ENCODE results near the gene RYR1.
"Not testable (repeated sequence)": the region's sequence is repeated elsewhere in the genome, so short reads cannot be mapped to it uniquely, and the experiment has no call there.

The RYR1 gene

DNA sequence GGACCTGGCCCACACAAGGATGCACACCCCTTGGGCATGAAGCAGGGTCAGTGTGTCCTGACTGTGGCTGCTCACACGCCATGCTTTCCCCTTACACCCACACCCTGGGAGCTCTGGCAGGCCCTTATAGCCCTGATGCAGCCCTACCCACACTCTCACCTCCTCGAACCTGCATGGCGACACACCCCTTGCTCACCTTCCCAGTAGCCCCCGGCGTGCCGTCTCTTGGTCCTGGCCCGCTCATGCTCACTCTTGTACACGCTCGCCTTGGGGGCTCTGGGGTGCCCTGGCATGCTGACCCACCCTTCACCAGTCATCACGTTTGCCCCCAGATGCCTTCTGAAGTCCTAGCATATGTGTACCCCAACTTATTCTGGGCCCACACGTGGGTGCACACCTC, 128.2 kb downstream of the RYR1 start:
- peak; percentile 5 for DNase-seq (ENCODE audit: low spot score)

- DNase-seq (ENCODE audit: low spot score), result peak; percentile 3
These were observed 128.6 kb downstream of the RYR1 start for GRCh38 chr19:38562096-38562495.

- DNase-seq (ENCODE audit: low spot score), result no peak
These were observed 130.0 kb downstream of the RYR1 start for GRCh38 chr19:38563475-38563874.

DNA sequence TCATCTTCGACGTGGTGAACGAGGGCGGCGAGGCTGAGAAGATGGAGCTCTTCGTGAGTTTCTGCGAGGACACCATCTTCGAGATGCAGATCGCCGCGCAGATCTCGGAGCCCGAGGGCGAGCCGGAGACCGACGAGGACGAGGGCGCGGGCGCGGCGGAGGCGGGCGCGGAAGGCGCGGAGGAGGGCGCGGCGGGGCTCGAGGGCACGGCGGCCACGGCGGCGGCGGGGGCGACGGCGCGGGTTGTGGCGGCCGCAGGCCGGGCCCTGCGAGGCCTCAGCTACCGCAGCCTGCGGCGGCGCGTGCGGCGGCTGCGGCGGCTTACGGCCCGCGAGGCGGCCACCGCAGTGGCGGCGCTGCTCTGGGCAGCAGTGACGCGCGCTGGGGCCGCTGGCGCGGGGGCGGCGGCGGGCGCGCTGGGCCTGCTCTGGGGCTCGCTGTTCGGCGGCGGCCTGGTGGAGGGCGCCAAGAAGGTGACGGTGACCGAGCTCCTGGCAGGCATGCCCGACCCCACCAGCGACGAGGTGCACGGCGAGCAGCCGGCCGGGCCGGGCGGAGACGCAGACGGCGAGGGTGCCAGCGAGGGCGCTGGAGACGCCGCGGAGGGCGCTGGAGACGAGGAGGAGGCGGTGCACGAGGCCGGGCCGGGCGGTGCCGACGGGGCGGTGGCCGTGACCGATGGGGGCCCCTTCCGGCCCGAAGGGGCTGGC, 131.6 kb downstream of the RYR1 start:
- peak; percentile 30 for DNase-seq (ENCODE audit: low spot score)

GRCh38 chr19:38565691-38566105, 132.2 kb downstream of the RYR1 start:
- no peak for DNase-seq (ENCODE audit: low spot score)

DNA sequence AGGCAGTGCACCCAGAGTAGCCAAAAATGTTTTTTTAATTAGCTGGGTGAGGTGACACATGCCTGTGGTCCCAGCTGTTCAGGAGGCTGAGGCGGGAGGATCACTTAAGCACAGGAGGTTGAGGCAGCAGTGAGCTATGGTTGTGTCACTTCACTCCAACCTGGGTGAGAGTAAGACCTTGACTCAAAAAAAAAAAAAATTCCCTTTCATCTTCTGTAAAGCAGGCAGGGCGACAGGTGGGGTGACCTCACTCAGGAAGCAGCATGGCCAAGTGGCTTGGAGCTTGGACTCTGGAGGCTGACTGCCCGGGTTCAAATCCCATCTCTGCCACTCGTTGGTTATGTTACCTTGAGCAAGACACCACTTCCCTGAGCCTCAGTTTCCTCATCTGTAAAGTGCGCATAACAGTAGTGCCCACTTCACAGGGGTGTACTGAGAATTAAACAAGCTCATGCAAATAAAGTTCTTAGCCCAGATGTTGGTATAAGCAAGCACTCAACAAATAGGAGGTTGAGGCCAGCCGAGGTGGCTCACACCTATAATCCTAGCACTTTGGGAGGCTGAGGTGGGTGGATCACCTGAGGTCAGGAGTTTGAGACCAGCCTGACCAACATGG, 136.0 kb downstream of the RYR1 start:
- no peak for DNase-seq (ENCODE audit: low spot score)

DNA sequence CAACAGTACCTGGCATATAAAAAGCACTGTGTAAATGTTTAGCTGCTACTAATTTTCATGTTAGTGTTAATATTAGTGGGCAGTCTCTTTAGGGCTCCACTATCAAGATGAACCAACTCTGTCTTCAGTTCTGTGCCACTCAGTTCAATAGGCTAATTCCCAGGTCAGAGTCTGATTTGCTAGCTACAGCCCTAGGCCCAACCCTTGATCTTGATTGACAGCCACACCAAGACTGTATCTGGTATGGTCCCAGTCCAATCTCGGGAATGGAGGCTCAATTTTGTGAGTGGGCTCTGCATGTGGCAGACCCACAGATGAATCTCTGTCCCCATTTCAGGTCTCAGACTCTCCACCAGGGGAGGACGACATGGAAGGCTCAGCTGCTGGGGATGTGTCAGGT, 138.2 kb downstream of the RYR1 start:
- DNase-seq (ENCODE audit: low spot score), result no peak

DNA sequence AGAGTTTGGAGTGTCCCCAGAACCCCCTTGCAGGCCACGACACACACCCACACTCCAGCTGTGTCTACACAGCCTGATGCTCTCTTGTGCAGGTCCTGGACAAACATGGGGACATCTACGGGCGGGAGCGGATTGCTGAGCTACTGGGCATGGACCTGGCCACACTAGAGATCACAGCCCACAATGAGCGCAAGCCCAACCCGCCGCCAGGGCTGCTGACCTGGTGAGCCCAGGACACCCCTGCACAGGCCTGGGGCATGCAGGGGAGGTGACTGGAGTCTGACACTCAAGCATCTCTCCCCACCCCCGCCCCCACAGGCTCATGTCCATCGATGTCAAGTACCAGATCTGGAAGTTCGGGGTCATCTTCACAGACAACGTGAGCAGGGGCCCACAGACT, 144.3 kb downstream of the RYR1 start:
- peak; percentile 8 for DNase-seq (ENCODE audit: low spot score)

DNA sequence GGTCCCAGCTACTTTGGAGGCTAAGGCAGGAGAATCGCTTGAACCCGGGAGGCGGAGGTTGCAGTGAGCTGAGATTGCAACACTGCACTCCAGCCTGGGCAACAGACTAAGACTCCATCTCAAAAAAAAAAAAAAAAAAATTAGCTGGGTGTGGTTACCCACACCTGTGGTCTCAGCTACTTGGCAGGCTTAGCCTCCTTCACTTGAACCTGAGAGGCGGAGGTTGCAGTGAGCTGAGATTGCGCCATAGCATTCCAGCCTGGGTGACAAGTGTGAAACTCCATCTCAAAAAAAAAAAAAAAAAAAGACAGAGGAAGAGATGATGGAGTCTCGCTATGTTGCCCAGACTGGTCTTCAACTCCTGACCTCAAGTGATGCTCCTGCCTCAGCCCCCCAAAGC, 145.8 kb downstream of the RYR1 start:
- not testable (repeated sequence) for DNase-seq (ENCODE audit: low spot score)

GRCh38 chr19:38580080-38580479, 146.6 kb downstream of the RYR1 start:
- no peak for DNase-seq (ENCODE audit: low spot score)

GRCh38 chr19:38583219-38583984, 149.9 kb downstream of the RYR1 start:
- DNase-seq (ENCODE audit: low spot score), result no peak

- no peak for DNase-seq (ENCODE audit: low spot score)
These were observed 150.5 kb downstream of the RYR1 start for GRCh38 chr19:38583985-38584305.

- no peak for DNase-seq (ENCODE audit: low spot score)
These were observed 154.1 kb downstream of the RYR1 start for GRCh38 chr19:38587562-38587961.

- DNase-seq (ENCODE audit: low spot score), result no peak
These were observed 154.6 kb downstream of the RYR1 start for GRCh38 chr19:38588041-38588440.

DNA sequence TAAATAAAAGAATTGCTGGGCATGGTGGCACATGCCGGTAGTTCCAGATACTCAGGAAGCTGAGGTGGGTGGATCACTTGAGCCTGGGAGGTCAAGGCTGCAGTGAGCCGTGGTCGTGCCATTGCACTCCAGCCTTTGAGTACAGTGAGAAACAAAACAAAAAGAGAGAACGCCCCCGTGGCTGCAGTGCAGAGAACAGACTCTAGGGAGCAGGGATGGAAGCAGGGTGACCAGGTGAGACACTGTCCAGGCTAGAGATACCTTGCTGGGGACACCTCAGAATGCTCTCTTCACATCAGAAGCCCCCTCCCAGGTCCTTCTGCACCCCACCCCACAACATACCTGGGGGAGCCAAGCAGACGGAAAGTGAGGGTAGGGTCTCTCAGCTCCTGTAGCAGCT, 159.4 kb downstream of the RYR1 start:
- no peak for DNase-seq (ENCODE audit: low spot score)

GRCh38 chr19:38596057-38596981, 162.8 kb downstream of the RYR1 start:
- peak; percentile 54 for DNase-seq (ENCODE audit: low spot score)

- DNase-seq (ENCODE audit: low spot score), result no peak
These were observed 163.6 kb downstream of the RYR1 start for GRCh38 chr19:38597075-38597474.

DNA sequence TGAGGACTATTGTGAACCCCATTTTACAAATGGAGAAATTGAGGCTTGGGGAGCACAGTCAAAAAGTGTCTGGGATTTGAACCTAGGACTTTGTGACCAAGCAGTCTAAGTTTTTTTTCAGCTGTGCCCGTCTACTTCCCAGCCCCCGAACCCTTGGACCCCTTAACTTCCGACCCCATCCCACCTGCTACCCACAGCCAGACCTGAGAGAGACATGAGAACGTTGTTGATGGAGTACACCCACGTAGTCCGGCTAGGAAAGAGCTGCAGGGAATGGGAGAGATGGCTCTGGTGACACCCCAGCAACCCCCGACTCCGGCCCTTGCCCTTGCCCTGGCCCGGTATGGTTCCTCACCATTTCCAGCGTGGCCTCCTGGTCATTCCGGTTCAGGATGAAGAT, 166.2 kb downstream of the RYR1 start:
- DNase-seq (ENCODE audit: low spot score), result no peak

DNA sequence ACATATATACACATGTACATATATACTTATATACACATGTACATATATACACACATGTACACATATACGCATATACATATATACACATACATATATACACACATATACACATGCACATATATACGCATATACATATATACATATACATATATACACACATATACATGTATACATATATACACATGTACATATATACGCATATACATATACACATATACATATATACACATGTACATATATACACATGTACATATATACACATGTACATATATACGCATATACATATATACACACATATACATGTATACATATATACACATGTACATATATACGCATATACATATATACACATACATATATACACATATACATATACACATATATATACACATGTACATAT, 169.4 kb downstream of the RYR1 start:
- not testable (repeated sequence) for DNase-seq (ENCODE audit: low spot score)

DNA sequence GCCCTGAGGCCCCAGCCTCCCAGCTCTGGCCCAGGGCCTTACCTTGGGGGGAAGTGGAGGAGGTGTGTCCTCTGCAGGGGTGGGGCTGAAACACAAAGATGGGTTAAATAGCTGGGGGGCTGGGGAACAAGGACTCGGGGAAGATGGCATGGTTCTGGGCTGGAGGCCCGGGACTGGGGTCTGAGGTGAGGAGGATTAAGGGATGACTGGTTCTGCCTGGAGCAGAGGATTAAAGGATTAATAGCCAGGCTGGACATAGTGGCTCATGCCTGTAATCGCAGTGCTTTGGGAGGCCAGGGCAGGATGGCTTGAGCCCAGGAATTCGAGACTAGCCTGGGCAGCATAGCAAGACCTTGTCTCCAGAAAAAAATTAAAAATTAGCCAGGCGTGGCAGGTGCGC, 172.6 kb downstream of the RYR1 start:
- DNase-seq (ENCODE audit: low spot score), result no peak

- DNase-seq (ENCODE audit: low spot score), result no peak
These were observed 180.8 kb downstream of the RYR1 start for GRCh38 chr19:38614289-38614688.

- no peak for DNase-seq (ENCODE audit: low spot score)
These were observed 181.6 kb downstream of the RYR1 start for GRCh38 chr19:38615007-38615581.
